SK-N-DZ (cell line): ENCODE results near the gene ANAPC2. TPM values are rescaled to one million over a fixed set of nuclear protein-coding genes. Genes with fewer than 3 reads are reported as not detected.

ENCODE experiments used
- DNase-seq: peaks from one replicate; pipeline ENCODE4 v3.0.0-alpha.2; 2015; ENCODE audit warnings: low spot score
- polyA plus RNA-seq, 2 experiments: library from polyadenylated mRNA; depleted of rRNA; stranded (reverse); fragments of >200 nt; gene quantifications; 2 replicates each; pipeline ENCODE4 v1.2.3, GENCODE V29; 2014

ANAPC2 gene, protein sequence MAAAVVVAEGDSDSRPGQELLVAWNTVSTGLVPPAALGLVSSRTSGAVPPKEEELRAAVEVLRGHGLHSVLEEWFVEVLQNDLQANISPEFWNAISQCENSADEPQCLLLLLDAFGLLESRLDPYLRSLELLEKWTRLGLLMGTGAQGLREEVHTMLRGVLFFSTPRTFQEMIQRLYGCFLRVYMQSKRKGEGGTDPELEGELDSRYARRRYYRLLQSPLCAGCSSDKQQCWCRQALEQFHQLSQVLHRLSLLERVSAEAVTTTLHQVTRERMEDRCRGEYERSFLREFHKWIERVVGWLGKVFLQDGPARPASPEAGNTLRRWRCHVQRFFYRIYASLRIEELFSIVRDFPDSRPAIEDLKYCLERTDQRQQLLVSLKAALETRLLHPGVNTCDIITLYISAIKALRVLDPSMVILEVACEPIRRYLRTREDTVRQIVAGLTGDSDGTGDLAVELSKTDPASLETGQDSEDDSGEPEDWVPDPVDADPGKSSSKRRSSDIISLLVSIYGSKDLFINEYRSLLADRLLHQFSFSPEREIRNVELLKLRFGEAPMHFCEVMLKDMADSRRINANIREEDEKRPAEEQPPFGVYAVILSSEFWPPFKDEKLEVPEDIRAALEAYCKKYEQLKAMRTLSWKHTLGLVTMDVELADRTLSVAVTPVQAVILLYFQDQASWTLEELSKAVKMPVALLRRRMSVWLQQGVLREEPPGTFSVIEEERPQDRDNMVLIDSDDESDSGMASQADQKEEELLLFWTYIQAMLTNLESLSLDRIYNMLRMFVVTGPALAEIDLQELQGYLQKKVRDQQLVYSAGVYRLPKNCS
- 24.6 and 28.9 TPM in 2 replicates for polyA plus RNA-seq (2014; cell fraction: cytosol; rRNA removed)
- 136 and 192 TPM in 2 replicates for polyA plus RNA-seq (2014; cell fraction: nucleus; rRNA removed)

DNA sequence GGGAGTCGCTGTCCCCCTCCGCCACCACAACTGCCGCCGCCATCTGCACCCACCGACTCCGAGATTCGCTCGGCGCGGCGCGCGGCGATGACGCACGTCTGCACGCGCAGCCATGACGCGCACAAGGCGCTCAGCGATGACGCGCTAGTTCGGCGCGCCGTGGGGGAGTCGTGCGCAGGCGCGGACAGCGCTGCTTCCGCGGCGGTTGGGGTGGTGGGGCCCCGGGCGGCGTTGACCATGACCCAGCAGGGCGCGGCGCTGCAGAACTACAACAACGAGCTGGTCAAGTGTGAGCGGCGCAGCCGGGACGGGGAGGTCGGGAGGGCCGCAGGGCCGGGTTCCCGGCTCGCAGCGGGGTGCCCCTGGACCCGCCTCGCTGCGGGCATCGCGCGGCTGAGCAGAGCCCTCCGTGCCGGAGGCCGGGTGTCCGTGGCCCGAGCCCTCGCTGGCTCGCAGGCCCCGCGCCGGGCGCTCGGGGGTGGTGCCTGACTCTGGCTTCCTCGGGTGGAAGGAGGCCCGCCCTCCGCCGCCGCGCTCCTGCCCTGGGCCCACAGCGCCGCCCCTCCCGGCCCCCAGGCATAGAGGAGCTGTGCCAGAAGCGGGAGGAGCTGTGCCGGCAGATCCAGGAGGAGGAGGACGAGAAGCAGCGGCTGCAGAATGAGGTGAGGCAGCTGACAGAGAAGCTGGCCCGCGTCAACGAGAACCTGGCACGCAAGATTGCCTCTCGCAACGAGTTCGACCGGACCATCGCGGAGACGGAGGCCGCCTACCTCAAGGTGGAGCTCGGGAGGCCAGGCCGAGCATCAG lies at the start of gene ANAPC2, which contains the start of gene SSNA1:
Gene ANAPC2, minus strand, starts transcription at position 71 of the 807 bp plus-strand sequence. Its CDS starts 28 bp downstream, at position 43.
Gene SSNA1, plus strand, starts transcription at position 187 of the 807 bp plus-strand sequence. Its CDS starts 51 bp downstream, at position 238.
- DNase-seq, result peak; percentile 90

DNA sequence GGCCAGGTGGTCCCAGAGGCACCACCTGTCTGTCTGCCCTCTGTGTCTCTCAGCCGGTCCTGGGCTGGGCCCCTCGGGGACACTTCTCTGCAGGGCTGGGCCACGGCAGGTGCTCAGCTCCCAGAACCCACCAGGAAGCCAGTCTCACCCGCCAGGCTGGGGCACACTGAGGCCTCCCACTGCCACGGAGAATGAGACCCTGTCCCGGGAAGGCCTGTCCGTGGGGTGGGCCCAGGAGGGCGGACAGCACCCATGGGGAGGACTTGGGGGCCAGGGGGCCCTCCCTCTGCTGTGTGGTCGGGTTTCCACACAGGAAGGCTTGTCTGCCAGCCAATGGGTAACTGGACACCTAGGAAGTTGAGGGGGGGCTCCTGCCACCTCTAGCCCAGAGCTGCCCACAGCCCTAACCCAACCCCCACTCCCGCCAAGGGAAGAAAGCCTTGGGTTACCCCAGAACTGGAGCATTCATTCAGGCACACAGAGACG lies 48.6 kb upstream of the ANAPC2 start:
- DNase-seq, result no peak

DNA sequence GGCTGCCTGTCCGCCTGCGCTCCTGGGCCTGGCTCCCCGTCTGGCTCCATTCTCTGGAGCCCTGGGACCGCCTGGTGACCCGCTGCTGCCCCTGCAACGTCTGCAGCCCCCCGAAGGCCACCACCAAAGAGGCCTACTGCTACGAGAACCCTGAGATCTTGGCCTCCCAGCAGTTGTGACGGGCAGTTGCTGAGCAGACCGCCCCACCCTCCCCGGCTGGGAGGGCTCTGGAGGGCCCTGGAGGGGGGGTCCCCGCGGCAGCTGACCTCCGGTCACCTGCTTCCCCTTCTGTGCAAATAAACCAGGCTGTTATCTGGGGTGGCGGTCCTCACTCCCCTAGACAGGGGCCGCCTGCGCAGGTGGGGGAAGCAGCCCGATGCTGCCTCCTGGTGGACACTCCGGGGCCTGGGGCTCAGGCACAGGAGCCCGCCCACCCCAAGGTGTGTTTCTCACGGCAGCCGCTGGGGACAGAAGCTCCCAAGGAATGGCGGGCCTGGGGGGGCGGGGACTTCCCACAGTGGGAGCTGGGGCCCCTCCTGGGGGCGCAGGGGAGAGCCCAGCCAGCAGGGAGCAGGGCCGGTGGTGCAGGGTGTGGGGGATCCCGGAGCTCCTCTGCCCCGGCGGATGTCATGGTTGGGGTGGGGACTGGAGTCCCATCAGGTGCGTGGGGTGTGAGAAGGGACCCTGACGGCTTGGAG lies 48.0 kb upstream of the ANAPC2 start:
- DNase-seq, result peak; percentile 87

DNA sequence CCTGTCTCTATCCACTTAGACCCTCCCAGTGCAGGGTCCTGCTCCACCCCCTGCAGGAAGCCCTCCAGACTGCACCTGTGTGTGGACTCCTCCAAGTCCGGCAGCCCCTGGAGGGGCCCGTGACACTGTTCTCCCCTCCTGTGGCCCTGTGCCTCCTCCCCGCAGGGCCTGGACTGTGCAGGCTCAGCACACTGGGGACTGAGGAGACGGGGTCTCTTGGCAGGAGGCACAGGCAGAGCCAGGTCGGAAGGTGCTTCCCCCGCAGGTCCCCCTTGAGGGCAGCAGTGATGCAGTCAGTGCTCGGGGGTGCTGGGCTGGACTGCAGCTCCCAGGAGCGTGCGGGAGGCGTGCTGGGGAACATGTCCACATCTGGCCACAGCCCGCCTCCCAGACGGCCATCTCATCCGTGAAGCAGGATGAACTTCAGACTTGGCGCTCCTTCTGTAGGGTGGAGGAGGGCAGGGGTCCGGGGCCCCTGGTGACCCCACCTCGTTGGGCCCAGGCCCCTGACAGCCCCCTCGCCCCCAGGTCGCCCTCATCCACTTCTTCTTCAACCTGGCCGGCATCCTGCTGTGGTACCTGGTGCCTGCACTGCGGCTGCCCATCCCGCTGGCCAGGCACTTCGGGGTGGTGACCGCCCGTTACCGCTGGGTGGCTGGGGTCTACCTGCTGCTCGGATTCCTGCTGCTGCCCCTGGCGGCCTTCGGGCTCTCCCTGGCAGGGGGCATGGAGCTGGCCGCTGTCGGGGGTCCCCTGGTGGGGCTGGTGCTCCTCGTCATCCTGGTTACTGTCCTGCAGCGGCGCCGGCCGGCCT lies 47.3 kb upstream of the ANAPC2 start:
- DNase-seq, result peak; percentile 61

DNA sequence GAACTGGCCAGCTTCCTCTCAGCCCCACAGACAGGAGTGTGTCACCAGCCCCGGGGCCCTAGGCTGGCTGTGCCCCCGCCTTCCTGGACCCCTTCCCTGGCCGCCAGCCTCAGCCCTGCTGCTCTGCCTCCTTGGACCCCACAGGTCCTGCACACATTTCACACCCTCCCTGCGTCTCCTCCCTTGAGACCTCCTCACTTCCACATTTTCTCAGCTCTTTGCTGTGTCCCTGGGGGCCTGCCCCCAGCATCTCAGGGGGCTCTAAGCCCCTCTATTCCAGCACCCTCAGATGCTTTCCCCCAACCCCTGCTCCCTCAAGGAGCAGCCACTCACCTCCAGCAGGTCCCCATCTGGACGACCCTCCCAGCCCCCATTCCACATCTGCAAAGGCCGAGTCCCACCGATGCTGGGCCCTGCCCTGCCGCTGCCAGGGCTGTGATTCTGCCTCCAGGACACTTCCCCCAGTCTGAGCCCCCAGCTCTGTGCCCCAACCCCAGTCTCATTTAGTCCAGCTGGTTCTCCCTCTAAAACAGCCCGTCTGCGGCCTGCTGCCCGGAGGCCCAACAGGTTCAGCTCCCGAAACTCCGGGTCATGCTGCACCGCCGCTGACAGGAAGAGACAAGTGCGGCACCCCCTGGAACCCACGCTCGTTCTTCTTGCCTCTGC lies 46.5 kb upstream of the ANAPC2 start:
- no peak for DNase-seq

DNA sequence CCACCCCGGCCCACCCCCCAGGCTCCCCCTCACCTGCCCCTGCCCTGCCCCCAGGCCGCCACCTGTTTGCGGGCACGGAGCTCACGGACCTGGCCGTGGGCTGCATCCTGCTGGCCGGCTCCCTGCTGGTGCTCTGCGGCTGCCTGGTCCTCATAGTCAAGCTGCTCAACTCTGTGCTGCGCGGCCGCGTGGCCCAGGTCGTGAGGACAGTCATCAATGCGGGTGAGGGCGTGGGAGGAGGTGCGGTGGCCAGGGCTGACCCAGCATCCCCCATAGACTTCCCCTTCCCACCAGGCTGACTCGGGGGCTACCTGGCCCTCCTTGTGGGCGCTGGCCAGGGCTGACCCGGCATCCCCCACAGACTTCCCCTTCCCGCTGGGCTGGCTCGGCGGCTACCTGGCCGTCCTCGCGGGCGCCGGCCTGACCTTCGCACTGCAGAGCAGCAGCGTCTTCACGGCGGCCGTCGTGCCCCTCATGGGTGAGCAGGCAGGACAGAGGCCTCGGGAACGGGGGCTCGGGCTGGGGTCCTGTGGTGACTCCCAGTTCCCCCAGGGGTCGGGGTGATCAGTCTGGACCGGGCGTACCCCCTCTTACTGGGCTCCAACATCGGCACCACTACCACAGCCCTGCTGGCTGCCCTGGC lies 45.8 kb upstream of the ANAPC2 start:
- DNase-seq, result no peak

DNA sequence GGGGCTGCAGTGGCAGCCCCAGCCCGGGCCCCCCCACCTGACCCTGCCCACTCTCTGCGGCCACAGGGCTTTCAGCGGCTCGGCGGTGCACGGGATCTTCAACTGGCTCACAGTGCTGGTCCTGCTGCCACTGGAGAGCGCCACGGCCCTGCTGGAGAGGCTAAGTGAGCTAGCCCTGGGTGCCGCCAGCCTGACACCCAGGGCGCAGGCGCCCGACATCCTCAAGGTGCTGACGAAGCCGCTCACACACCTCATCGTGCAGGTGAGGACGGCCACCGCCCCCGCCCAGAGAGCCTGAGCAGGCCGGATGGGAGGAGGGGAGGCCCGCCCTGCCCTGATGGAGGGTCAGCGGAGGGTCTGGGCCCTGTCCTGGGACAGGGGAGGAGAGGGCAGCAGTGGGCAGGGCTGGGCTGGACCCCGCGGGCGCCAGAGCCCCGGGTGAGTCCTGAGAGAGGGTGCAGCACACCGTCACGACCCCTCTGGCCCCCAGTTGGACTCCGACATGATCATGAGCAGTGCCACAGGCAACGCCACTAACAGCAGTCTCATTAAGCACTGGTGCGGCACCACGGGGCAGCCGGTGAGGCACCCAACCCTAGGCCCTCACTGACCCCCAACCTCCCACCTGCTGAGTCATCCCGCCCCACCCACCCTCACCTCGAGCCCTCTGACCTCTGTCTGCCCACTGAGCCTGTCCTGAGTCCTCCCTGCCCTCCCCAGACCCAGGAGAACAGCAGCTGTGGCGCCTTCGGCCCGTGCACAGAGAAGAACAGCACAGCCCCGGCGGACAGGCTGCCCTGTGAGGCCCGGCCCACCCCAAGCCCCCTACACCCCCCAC lies 45.0 kb upstream of the ANAPC2 start:
- DNase-seq, result no peak

DNA sequence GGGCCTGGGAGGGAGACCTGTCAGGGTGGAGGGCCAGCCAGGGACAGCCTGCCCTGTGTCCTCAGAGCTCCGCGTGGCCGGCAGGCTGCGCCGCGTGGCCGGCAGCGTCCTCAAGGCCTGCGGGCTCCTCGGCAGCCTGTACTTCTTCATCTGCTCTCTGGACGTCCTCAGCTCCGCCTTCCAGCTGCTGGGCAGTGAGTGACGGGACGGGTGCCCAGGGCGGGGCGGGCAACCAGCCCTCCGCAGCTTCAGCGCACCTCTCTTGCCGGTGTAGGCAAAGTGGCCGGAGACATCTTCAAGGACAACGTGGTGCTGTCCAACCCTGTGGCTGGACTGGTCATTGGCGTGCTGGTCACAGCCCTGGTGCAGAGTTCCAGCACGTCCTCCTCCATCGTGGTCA lies 44.1 kb upstream of the ANAPC2 start:
- no peak for DNase-seq

DNA sequence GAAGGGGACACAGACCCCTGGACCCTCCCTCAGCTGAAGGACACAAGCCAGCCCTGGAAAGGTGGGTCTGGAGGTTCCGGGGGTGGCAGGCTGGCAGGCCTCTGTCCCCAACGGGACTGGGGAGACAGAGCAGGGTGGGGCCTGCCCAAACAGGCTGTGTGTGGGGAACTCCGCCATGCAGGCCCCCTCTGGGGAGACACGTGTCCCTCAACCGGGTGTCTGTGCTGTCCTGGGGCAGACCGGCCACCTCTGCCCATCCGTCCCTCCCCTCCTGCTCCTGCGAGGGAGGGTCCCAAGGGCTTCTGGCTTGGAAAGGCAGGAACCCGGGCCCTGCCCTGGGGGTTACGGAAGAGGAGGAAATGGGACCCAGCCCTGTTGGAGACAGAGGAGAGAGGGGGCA lies 43.7 kb upstream of the ANAPC2 start:
- DNase-seq, result no peak

DNA sequence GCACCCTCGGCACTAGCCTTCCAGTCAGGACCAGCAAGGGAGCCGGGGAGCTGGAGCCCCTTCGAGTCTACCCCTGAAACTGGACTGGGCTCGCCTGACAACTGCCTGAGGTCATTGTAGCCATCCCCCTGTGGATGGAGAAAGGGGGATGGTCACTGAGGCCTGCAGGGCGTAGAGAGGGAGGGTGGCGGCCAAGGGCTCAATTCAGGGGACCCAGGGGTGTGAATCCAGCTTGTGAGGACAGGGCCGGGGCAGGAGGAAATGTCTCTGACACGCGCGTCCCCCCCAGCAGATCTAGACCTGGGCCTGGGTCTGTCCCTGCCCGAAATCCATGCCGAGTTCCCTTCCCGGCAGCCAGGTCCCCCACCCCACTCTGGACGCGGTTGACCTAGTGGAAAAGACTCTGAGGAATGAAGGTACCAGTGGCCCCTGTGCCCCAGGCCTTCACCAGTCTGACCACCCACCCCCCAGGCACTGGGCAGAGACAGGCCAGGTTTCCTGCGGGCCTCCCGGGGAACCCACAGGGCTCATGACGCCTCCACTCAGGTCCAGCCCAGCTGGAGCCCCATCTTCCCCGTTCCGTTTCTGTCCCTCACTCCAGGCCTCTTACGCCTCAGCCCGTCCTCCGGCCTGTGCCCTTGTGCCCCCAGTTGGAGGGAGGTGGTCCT lies 43.1 kb upstream of the ANAPC2 start:
- DNase-seq, result no peak

DNA sequence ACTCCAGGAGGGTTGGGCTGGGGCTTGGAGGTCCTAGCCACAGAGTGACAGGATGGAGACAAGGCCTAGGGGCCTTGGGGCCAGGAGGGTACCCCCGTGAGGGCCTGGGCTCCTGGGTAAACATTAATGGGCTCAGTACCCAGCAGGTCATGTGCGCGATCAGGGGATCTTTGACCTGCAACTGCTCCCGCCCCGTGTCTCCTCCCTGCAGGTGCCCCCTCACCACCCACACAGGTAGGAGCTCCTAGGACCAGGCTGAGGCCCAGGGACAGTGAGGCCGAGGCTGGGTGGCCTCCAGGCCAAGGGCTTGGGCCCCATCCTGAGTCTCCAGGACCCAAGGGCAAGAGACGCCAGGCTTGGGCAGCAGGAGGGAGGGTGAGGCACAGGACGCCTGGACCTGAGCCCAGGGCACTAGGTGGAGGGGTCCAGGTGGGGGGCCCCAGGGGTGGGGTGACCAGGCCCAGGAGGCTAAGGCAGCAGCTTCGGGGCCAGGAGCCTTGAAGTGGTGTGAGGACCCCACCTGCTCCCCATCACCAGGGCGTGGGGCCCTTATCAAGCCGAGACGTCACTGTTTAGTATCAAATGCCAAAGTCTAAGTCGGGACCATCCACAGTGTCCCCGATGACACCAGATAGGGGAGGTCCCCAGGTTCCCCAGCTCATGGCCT lies 42.5 kb upstream of the ANAPC2 start, which contains the start of gene SLC34A3:
Gene SLC34A3, plus strand, starts transcription at position 197 of the 667 bp plus-strand sequence. CDS start 802 bp downstream, outside the sequence.
- no peak for DNase-seq

DNA sequence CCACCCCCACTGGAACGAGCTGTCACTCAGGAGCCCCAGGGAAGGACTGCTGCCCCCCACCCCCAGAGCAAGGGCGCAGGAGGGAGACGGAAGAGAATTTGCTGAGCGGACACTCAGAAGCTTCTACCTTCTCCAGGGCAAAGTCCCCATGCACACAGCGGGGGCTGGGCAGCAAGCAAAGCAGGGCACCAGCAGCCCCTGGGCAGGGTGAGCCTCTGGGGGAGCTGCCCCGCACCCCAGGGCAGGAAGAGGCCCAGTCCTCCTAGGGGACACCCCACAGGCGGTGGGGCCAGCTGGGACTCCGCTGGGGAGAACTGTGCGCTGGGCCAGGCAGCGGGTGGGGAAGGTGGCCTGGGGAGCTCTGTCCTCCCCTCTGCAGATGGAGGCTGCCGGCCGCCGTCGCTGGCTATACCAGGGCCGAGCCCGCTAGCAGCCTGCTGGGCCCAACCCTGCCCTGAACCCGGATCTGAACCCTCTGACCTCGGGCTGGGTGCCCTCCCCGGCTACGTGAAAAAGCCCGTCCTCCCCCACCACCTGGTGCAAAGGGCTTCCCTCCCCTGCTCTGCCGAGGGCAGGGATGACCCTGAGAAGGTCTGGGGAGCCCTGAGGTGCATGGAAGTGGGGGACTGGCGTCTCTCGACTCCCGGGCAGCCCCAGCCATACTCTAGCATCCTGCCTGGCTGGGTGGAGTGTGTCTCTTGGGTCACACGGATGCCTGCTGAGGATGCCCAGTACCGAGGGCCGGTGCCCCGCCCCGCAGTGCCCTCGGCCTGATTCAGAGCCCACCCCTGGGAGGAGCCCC lies 41.7 kb upstream of the ANAPC2 start:
- DNase-seq, result no peak

DNA sequence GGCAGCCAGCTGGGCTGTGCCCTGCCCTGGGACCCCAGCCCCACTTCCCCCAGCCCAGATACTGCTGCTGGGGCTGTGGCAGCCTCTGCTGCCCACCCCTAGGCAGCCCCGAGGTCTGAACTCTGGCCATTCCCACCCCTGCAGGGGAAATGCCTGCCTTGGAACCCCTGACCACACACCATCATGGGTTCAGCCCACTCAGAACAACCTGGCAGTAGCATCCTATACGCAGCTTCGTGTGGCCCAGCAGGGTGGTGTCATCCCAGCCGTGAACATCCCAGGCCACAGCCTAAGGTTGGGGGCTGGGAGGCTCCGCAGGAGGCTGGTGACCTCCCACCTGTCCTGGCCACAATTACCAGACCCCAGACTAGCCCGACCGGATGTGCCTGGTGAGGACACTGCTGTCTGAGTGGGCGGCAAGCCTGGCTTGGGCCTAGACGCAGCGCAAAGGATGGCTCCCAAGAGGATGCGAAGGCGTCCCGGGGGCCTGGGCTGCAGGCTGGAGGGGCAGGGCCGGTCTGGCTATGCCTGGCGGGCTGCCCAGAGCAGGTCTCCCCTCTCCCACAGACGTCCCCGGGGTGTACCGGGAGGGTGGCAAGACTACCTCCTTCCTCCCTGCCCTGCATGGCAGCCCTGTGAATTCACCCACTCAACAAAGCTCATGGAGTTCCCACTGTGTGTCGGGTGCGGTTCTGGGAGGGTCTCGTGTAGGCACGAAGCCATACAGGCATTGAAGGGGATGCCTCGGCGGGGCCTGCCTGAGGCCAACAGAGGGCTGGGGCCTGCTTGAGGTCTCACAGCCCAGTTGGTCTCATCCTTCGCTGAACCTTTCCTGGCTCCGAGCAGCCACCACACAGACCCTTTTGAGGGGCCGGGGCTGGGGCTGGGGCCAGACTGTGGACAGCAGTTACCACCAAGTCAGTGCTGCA lies 40.9 kb upstream of the ANAPC2 start:
- no peak for DNase-seq

DNA sequence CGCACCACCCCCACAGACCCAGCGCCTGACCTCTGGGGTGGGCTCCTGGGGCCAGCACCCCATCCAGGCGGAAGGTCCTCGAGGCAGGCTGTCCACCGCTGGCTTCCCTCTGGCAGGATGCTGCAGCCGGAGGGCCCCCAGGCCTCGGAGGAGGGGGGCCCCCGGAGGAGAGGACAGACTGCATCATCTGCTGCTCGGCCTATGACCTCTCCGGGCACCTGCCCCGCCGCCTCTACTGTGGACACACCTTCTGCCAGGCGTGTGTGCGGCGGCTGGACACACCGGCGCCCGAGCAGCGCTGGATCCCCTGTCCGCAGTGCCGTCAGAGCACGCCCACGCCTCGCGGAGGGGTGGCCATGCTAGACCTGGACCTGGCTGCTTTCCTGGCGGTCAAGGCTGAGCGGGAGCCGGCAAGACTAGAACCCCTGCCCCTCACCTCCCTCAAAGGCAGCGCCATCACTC lies 40.2 kb upstream of the ANAPC2 start:
- no peak for DNase-seq
